ENCODE results near the gene PARVA. TPM values are rescaled to one million over a fixed set of nuclear protein-coding genes. Genes with fewer than 3 reads are reported as not detected.
A peak's percentile ranks its signal among the peaks of the same experiment; 100 is the strongest.

Gene PARVA
- total RNA-seq, 2 experiments from 2014 or later = 0.08 to 0.98 TPM

GRCh38 chr11:12411393-12411792, 34.0 kb downstream of the PARVA start:
- Mint-ChIP-seq H3K9me3 (no peaks in the 10 kb centered on the region), H3K36me3 (ENCODE audit: low read depth) (no peaks in the 10 kb centered on the region), H3K4me1 (ENCODE audit: low read depth) (no peaks in the 10 kb centered on the region), H3K27ac (no peak overlapping the region), H3K4me3 (no peak overlapping the region), H3K27me3 (peaks cover 14% of the 10 kb centered on the region)
- no peak for TF ChIP-seq CTCF (IDR thresholded peaks at IDR 0.05)
- H3K27me3 ChIP-seq (ENCODE audit: control insufficient read depth in 1 of 2, insufficient read depth in 2 of 2, low read length in 2 of 2) = peaks cover 2 to 5% of the 10 kb centered on the region in 2 experiments
- intact Hi-C loops (cut with DNase I, micrococcal nuclease) = loop anchor here (5.0 to 10.0 kb wide), 2 partner anchors 79 to 483 kb away; no protein-coding TSS in a partner anchor
- H3K9me3 ChIP-seq (ENCODE audit: control insufficient read depth in 1 of 2, insufficient read depth in 1 of 2, low read length in 2 of 2) = no peaks in the 10 kb centered on the region
- H3K27ac ChIP-seq (ENCODE audit: low read depth in 1 of 2, low read length in 2 of 2) = no peak overlapping the region
- ChIA-PET POLR2A (no interaction called here), CTCF (interaction anchor here (1.1 to 1.3 kb wide), 2 partner anchors 17 to 477 kb away, joined by 3 read pairs; no protein-coding TSS in a partner anchor)
- no peaks in the 10 kb centered on the region for H3K4me1 ChIP-seq (ENCODE audit: insufficient read depth, low read length)
- H3K4me3 ChIP-seq (ENCODE audit: low read length) = no peak overlapping the region
- ATAC-seq (ENCODE audit: poor library complexity) (no peak), DNase-seq (no peak)
- no peaks in the 10 kb centered on the region for H3K36me3 ChIP-seq (ENCODE audit: insufficient read depth, low read length)

- no peaks in the 10 kb centered on the region for H3K9me3 ChIP-seq (ENCODE audit: control insufficient read depth in 1 of 2, insufficient read depth in 1 of 2, low read length in 2 of 2)
- no peak overlapping the region for H3K4me3 ChIP-seq (ENCODE audit: low read length)
- Mint-ChIP-seq H3K4me3 (no peak overlapping the region), H3K27me3 (peaks cover 14% of the 10 kb centered on the region), H3K27ac (no peak overlapping the region), H3K9me3 (no peaks in the 10 kb centered on the region), H3K36me3 (ENCODE audit: low read depth) (no peaks in the 10 kb centered on the region), H3K4me1 (ENCODE audit: low read depth) (no peaks in the 10 kb centered on the region)
- DNase-seq (peak in 8 of 14 experiments; percentile 2 to 44 (median 10)), ATAC-seq (ENCODE audit: poor library complexity) (peak; percentile 46)
- no peaks in the 10 kb centered on the region for H3K4me1 ChIP-seq (ENCODE audit: insufficient read depth, low read length)
- intact Hi-C loops (cut with DNase I, micrococcal nuclease) = loop anchor here (2.0 to 10.0 kb wide), 3 partner anchors 80 to 483 kb away; no protein-coding TSS in a partner anchor
- H3K36me3 ChIP-seq (ENCODE audit: insufficient read depth, low read length) = no peaks in the 10 kb centered on the region
- H3K27me3 ChIP-seq (ENCODE audit: control insufficient read depth in 1 of 2, insufficient read depth in 2 of 2, low read length in 2 of 2) = peaks cover 2 to 5% of the 10 kb centered on the region in 2 experiments
- ChIA-PET POLR2A (no interaction called here), CTCF (interaction anchor here (1.3 kb wide), 1 partner anchor 477 kb away, joined by 3 read pairs; no protein-coding TSS in a partner anchor)
- peak; percentile 48 for TF ChIP-seq CTCF (IDR thresholded peaks at IDR 0.05)
- no peak overlapping the region for H3K27ac ChIP-seq (ENCODE audit: low read depth in 1 of 2, low read length in 2 of 2)
Observed at GRCh38 chr11:12411806-12412727, 34.7 kb downstream of the PARVA start.

- Mint-ChIP-seq H3K36me3 (ENCODE audit: low read depth) (no peaks in the 10 kb centered on the region), H3K27me3 (peaks cover 14% of the 10 kb centered on the region), H3K4me3 (no peak overlapping the region), H3K27ac (no peak overlapping the region), H3K4me1 (ENCODE audit: low read depth) (no peaks in the 10 kb centered on the region), H3K9me3 (no peaks in the 10 kb centered on the region)
- no peaks in the 10 kb centered on the region for H3K4me1 ChIP-seq (ENCODE audit: insufficient read depth, low read length)
- ATAC-seq (ENCODE audit: poor library complexity) = no peak
- H3K27me3 ChIP-seq (ENCODE audit: control insufficient read depth in 1 of 2, insufficient read depth in 2 of 2, low read length in 2 of 2) = peaks cover 2 to 5% of the 10 kb centered on the region in 2 experiments
- TF ChIP-seq CTCF (IDR thresholded peaks at IDR 0.05) = no peak
- H3K27ac ChIP-seq (ENCODE audit: low read depth in 1 of 2, low read length in 2 of 2) = no peak overlapping the region
- H3K36me3 ChIP-seq (ENCODE audit: insufficient read depth, low read length) = no peaks in the 10 kb centered on the region
- intact Hi-C loops (cut with DNase I, micrococcal nuclease) = loop anchor here (2.0 to 10.0 kb wide), 3 partner anchors 81 to 481 kb away; no protein-coding TSS in a partner anchor
- no peak overlapping the region for H3K4me3 ChIP-seq (ENCODE audit: low read length)
- CTCF ChIA-PET = no interaction called here
- POLR2A ChIA-PET = no interaction called here
- DNase-seq = no peak
- H3K9me3 ChIP-seq (ENCODE audit: control insufficient read depth in 1 of 2, insufficient read depth in 1 of 2, low read length in 2 of 2) = peaks cover 0 to 4% of the 10 kb centered on the region in 2 experiments
Observed at GRCh38 chr11:12413141-12414052, 36.0 kb downstream of the PARVA start.

Data from CD4-positive, alpha-beta T cell (primary cell).